Trophoblast cell (in vitro differentiated cells and primary cell): ENCODE data around the gene ACSF2.

ENCODE experiments used
- DNase-seq, 2 donors: peaks; one replicate each; pipeline ENCODE4 v3.0.0-alpha.2; 2016
- H2AFZ ChIP-seq: 2 replicates; pipeline ENCODE4 v1.6.1; 2013; ENCODE audit warnings: low read length, moderate library complexity, mild to moderate bottlenecking; ENCODE audit not compliant: insufficient read depth, poor library complexity
- H2AK5ac ChIP-seq: 2 replicates; pipeline ENCODE4 v1.6.1; 2013; ENCODE audit warnings: mild to moderate bottlenecking, low read length
- H2BK120ac ChIP-seq: 2 replicates; pipeline ENCODE4 v1.6.1; 2013; ENCODE audit warnings: low read length, mild to moderate bottlenecking, moderate library complexity; ENCODE audit not compliant: insufficient read depth, poor library complexity
- H2BK12ac ChIP-seq: 2 replicates; pipeline ENCODE4 v1.6.1; 2013; ENCODE audit warnings: mild to moderate bottlenecking, low read length, moderate library complexity
- H2BK5ac ChIP-seq: 2 replicates; pipeline ENCODE4 v1.6.1; 2013; ENCODE audit warnings: low read length, low read depth, moderate library complexity, mild to moderate bottlenecking; ENCODE audit not compliant: poor library complexity
- H3K14ac ChIP-seq: 2 replicates; pipeline ENCODE4 v1.6.1; 2013; ENCODE audit warnings: mild to moderate bottlenecking, low read length
- H3K18ac ChIP-seq: 2 replicates; pipeline ENCODE4 v1.6.1; 2013; ENCODE audit warnings: mild to moderate bottlenecking, low read length
- H3K23ac ChIP-seq: 2 replicates; pipeline ENCODE4 v1.6.1; 2013; ENCODE audit warnings: low read length
- H3K27ac ChIP-seq: 2 replicates; pipeline ENCODE4 v1.5.1; 2013; ENCODE audit warnings: low read depth, mild to moderate bottlenecking, inconsistent platforms, low read length, moderate library complexity
- H3K27me3 ChIP-seq: 2 replicates; pipeline ENCODE4 v1.6.1; 2013; ENCODE audit warnings: inconsistent platforms, mild to moderate bottlenecking, low read length, moderate library complexity; ENCODE audit not compliant: insufficient read depth
- H3K36me3 ChIP-seq, 2 experiments: 1 replicate in 1 of 2; 2 replicates in 1 of 2; pipeline ENCODE4 v1.6.1; 2013; ENCODE audit warnings: low read length in 2 of 2, mild to moderate bottlenecking in 2 of 2, moderate library complexity in 1 of 2; ENCODE audit not compliant: insufficient read depth in 2 of 2, control insufficient read depth in 1 of 2
- H3K4ac ChIP-seq: 2 replicates; pipeline ENCODE4 v1.6.1; 2013; ENCODE audit warnings: low read depth, mild to moderate bottlenecking, low read length, moderate library complexity
- H3K4me1 ChIP-seq, 2 experiments: 1 replicate in 1 of 2; 2 replicates in 1 of 2; pipeline ENCODE4 v1.6.1; 2013; ENCODE audit warnings: low read length in 2 of 2, mild to moderate bottlenecking in 2 of 2, moderate library complexity in 1 of 2; ENCODE audit not compliant: insufficient read depth in 2 of 2, control insufficient read depth in 1 of 2
- H3K4me2 ChIP-seq: 2 replicates; pipeline ENCODE4 v1.6.1; 2013; ENCODE audit warnings: inconsistent platforms, mild to moderate bottlenecking, low read length, moderate library complexity
- H3K4me3 ChIP-seq: 2 replicates; pipeline ENCODE4 v1.5.1; 2013; ENCODE audit warnings: mild to moderate bottlenecking, low read depth, low read length, inconsistent platforms
- H3K79me1 ChIP-seq: one replicate; pipeline ENCODE4 v1.6.1; 2013; ENCODE audit warnings: low read length
- H3K79me2 ChIP-seq: 2 replicates; pipeline ENCODE4 v1.6.1; 2013; ENCODE audit warnings: low read length, mild to moderate bottlenecking; ENCODE audit not compliant: control insufficient read depth, insufficient read depth, poor library complexity
- H3K9ac ChIP-seq: 2 replicates; pipeline ENCODE4 v1.6.1; 2013; ENCODE audit warnings: mild to moderate bottlenecking, low read length
- H3K9me3 ChIP-seq: 2 replicates; pipeline ENCODE4 v1.6.1; 2013; ENCODE audit warnings: low read depth, mild to moderate bottlenecking, control low read depth, inconsistent platforms, low read length; ENCODE audit not compliant: insufficient read depth
- H4K12ac ChIP-seq: 2 replicates; pipeline ENCODE4 v1.6.1; 2013; ENCODE audit warnings: low read depth, mild to moderate bottlenecking, low read length, moderate library complexity
- H4K8ac ChIP-seq: 2 replicates; pipeline ENCODE4 v1.6.1; 2013; ENCODE audit warnings: low read depth, mild to moderate bottlenecking, low read length, moderate library complexity
- H4K91ac ChIP-seq: one replicate; pipeline ENCODE4 v1.6.1; 2013; ENCODE audit warnings: low read depth, mild to moderate bottlenecking, low read length, moderate library complexity
- WGBS: extraction: QIAGEN DNeasy Blood & Tissue Kit; methylation state at CpG from one replicate; pipeline ENCODE4 v1.1.7; 2013; ENCODE audit warnings: missing lambda C conversion rate; ENCODE audit not compliant: insufficient read length, insufficient coverage; ENCODE audit errors: extremely low coverage; 5-methylcytosine and 5-hydroxymethylcytosine counted together

Gene ACSF2

GRCh38 chr17:50519141-50519834 lies 93.3 kb downstream of the ACSF2 start:
- Histone ChIP-seq H2AK5ac (no peak overlapping the region), H2BK12ac (no peak overlapping the region), H3K4ac (no peak overlapping the region), H3K14ac (no peak overlapping the region), H3K27me3 (no peaks in the 10 kb centered on the region), H3K4me1 (peaks cover 20 to 23% of the 10 kb centered on the region in 2 experiments), H3K4me2 (no peak overlapping the region), H2BK5ac (no peak overlapping the region), H3K18ac (no peak overlapping the region), H3K9me3 (no peaks in the 10 kb centered on the region), H2BK120ac (no peak overlapping the region), H3K4me3 (no peak overlapping the region), H3K79me1 (peaks cover 4% of the 10 kb centered on the region), H2AFZ (no peak overlapping the region), H4K91ac (no peak overlapping the region), H4K12ac (no peak overlapping the region), H3K79me2 (no peaks in the 10 kb centered on the region), H3K36me3 (no peaks in the 10 kb centered on the region), H3K9ac (no peak overlapping the region), H3K27ac (no peak overlapping the region), H4K8ac (no peak overlapping the region), H3K23ac (no peak overlapping the region)
- peak; percentile 94 to 95 for DNase-seq
- no CpG with 5 or more reads among the region's 8 CpGs for WGBS

DNA sequence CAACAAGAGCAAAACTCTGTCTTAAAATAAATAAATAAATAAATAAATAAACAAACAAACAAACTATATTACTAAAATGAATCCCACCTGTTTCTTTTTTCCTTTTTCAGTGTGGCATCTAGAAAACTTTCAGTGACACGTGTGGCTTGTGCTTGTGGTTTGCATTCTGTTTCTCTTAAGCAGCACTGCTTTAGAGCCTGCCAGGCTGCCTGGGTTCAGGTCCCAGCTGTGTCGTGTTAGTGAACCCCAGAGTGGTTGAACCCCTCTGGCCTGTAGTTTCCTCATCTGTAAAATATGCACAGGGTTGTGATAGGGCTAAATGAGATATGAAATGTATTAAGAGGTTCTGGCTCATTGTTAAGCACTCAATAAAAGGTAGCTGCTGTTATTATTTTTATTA lies 94.5 kb downstream of the ACSF2 start:
- H2BK12ac ChIP-seq, result no peak overlapping the region
- H4K8ac ChIP-seq, result no peak overlapping the region
- H3K27me3 ChIP-seq, result no peaks in the 10 kb centered on the region
- no peak overlapping the region for H4K12ac ChIP-seq
- H3K36me3 ChIP-seq, result no peaks in the 10 kb centered on the region
- no peak overlapping the region for H3K4me2 ChIP-seq
- H3K4me1 ChIP-seq, result peaks cover 13 to 16% of the 10 kb centered on the region in 2 experiments
- no peak overlapping the region for H3K23ac ChIP-seq
- DNase-seq, result no peak
- no peak overlapping the region for H2AFZ ChIP-seq
- H2AK5ac ChIP-seq, result no peak overlapping the region
- no peak overlapping the region for H2BK120ac ChIP-seq
- no peak overlapping the region for H2BK5ac ChIP-seq
- no peak overlapping the region for H3K14ac ChIP-seq
- no CpG with 5 or more reads among the region's 2 CpGs for WGBS
- no peak overlapping the region for H3K4ac ChIP-seq
- H3K27ac ChIP-seq, result no peak overlapping the region
- H3K79me2 ChIP-seq, result no peaks in the 10 kb centered on the region
- peaks cover 2% of the 10 kb centered on the region for H3K79me1 ChIP-seq
- H3K4me3 ChIP-seq, result no peak overlapping the region
- no peaks in the 10 kb centered on the region for H3K9me3 ChIP-seq
- no peak overlapping the region for H3K9ac ChIP-seq
- no peak overlapping the region for H4K91ac ChIP-seq
- no peak overlapping the region for H3K18ac ChIP-seq

- Histone ChIP-seq H3K14ac (no peak overlapping the region), H3K4me1 (peaks cover 13 to 16% of the 10 kb centered on the region in 2 experiments), H2AFZ (no peak overlapping the region), H4K8ac (no peak overlapping the region), H3K9me3 (no peaks in the 10 kb centered on the region), H3K27me3 (no peaks in the 10 kb centered on the region), H3K79me1 (peaks cover 2% of the 10 kb centered on the region), H3K79me2 (no peaks in the 10 kb centered on the region), H2BK120ac (no peak overlapping the region), H3K36me3 (no peaks in the 10 kb centered on the region), H3K23ac (no peak overlapping the region), H3K4me2 (no peak overlapping the region), H3K27ac (no peak overlapping the region), H3K4ac (no peak overlapping the region), H3K4me3 (no peak overlapping the region), H3K9ac (no peak overlapping the region), H4K91ac (no peak overlapping the region), H4K12ac (no peak overlapping the region), H2BK5ac (no peak overlapping the region), H2AK5ac (no peak overlapping the region), H2BK12ac (peak overlapping the region; percentile 41), H3K18ac (no peak overlapping the region)
- no peak for DNase-seq
- WGBS, result no CpG with 5 or more reads among the region's 2 CpGs
Observed at GRCh38 chr17:50521514-50521913, 95.5 kb downstream of the ACSF2 start.

DNA sequence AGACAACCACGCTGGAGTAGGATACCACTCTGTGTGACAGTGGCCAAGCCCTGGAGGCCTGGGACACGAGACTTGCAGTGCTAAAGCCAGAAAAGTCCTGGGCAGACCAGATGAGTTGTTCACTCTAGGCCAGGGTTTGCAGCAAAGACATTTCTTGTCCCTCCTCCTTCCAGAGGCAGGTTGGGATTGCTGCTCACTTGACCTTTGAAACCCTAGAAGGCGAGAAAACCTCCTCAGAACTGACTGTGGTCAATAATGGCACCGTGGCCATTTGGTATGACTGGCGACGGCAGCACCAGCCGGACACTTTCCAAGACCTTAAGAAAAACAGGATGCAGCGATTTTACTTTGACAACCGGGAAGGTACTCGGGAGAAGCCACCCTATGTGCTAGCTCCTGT lies 96.7 kb downstream of the ACSF2 start:
- no CpG with 5 or more reads among the region's 10 CpGs for WGBS
- no peaks in the 10 kb centered on the region for H3K79me2 ChIP-seq

More for the DNA sequence above, 96.7 kb downstream of the ACSF2 start:
- Histone ChIP-seq H3K4me3 (no peak overlapping the region), H3K27ac (no peak overlapping the region), H2BK5ac (no peak overlapping the region), H2AK5ac (no peak overlapping the region), H3K14ac (no peak overlapping the region), H3K18ac (no peak overlapping the region), H3K9ac (no peak overlapping the region), H3K27me3 (no peaks in the 10 kb centered on the region), H2BK12ac (no peak overlapping the region), H3K4me2 (no peak overlapping the region), H2BK120ac (no peak overlapping the region), H4K8ac (no peak overlapping the region), H3K4ac (no peak overlapping the region), H4K91ac (no peak overlapping the region), H3K79me1 (peaks cover 2% of the 10 kb centered on the region), H3K23ac (no peak overlapping the region), H3K9me3 (no peaks in the 10 kb centered on the region), H4K12ac (no peak overlapping the region), H3K36me3 (no peaks in the 10 kb centered on the region), H2AFZ (no peak overlapping the region), H3K4me1 (peaks cover 13 to 16% of the 10 kb centered on the region in 2 experiments)
- no peak for DNase-seq
